H1 (cell line): ENCODE data around the gene GRP. TPM values are rescaled to one million over a fixed set of nuclear protein-coding genes. Genes with fewer than 3 reads are reported as not detected.

ENCODE experiments used
- CTCF ChIA-PET: fragments of 300-600 bp; sonication (Branson Sonifier 250); formaldehyde crosslinking; loops from one replicate; lab custom pipeline; 2021; ENCODE audit not compliant: partially characterized antibody; lab: Charles Lee
- POLR2A ChIA-PET: fragments of 300-600 bp; sonication (Branson Sonifier 250); formaldehyde crosslinking; loops from one replicate; lab custom pipeline; 2021; ENCODE audit warnings: inconsistent platforms; ENCODE audit not compliant: partially characterized antibody; lab: Charles Lee
- DNase-seq, 2 experiments: peaks; one replicate each; pipeline versions ENCODE4 v3.0.0 to v3.0.0-alpha.2; 2010 to 2022; ENCODE audit warnings: low spot score in 2 of 2, low read depth in 1 of 2, mixed read lengths in 1 of 2
- FAIRE-seq: peaks from 2 replicates; lab custom pipeline; 2011; peaks lifted over from hg19 to GRCh38; lab: Jason Lieb, UNC
- H2AFZ ChIP-seq: 2 replicates; pipeline ENCODE4 v1.8.1; 2012; ENCODE audit warnings: low read length, inconsistent platforms
- H2AK5ac ChIP-seq: 2 replicates; pipeline ENCODE4 v1.6.1; 2013; ENCODE audit warnings: low read depth, low read length
- H2BK120ac ChIP-seq: replicated peaks from 2 replicates; pipeline ENCODE3; 2013; ENCODE audit warnings: low read depth, low read length, inconsistent platforms
- H2BK12ac ChIP-seq: 2 replicates; pipeline ENCODE4 v1.6.1; 2013; ENCODE audit warnings: low read depth, low read length
- H2BK15ac ChIP-seq: 2 replicates; pipeline ENCODE4 v1.6.1; 2013; ENCODE audit warnings: low read length
- H2BK20ac ChIP-seq: 2 replicates; pipeline ENCODE4 v1.6.1; 2013; ENCODE audit warnings: low read length
- H2BK5ac ChIP-seq: 2 replicates; pipeline ENCODE4 v1.6.1; 2013; ENCODE audit warnings: low read depth, low read length
- H3K14ac ChIP-seq: 2 replicates; pipeline ENCODE4 v1.6.1; 2013; ENCODE audit warnings: inconsistent platforms; ENCODE audit not compliant: insufficient read length
- H3K18ac ChIP-seq: 2 replicates; pipeline ENCODE4 v1.6.1; 2013; ENCODE audit warnings: low read length; ENCODE audit errors: extremely low read depth
- H3K23ac ChIP-seq: 2 replicates; pipeline ENCODE4 v1.6.1; 2013; ENCODE audit warnings: inconsistent platforms; ENCODE audit not compliant: insufficient read length
- H3K23me2 ChIP-seq: 2 replicates; pipeline ENCODE4 v1.6.1; 2013; ENCODE audit warnings: low read depth, low read length
- H3K27ac ChIP-seq: 2 replicates; pipeline ENCODE4 v1.6.1; 2011; ENCODE audit warnings: low read depth, low read length, inconsistent platforms
- H3K27me3 ChIP-seq, 4 experiments: replicated peaks in 1 of 4; 1 replicate in 1 of 4; 2 replicates in 3 of 4; pipeline versions ENCODE4 v1.6.1 to v1.8.1; 2011 to 2013; ENCODE audit warnings: low read length in 3 of 4, mild to moderate bottlenecking in 3 of 4, inconsistent platforms in 2 of 4, mixed read lengths in 2 of 4, moderate library complexity in 1 of 4; ENCODE audit not compliant: control insufficient read depth in 3 of 4, insufficient read depth in 3 of 4; ENCODE audit errors: extremely low read depth in 1 of 4
- H3K36me3 ChIP-seq, 4 experiments: 2 replicates each; pipeline versions ENCODE4 v1.6.1 to v1.8.1; 2011 to 2013; ENCODE audit warnings: mild to moderate bottlenecking in 4 of 4, low read length in 3 of 4, moderate library complexity in 2 of 4, control low read depth in 1 of 4, inconsistent platforms in 1 of 4; ENCODE audit not compliant: insufficient read depth in 4 of 4, control insufficient read depth in 2 of 4
- H3K4ac ChIP-seq: replicated peaks from 2 replicates; pipeline ENCODE3; 2013; ENCODE audit warnings: low read length, low read depth, mixed read lengths, inconsistent platforms; ENCODE audit not compliant: insufficient read length
- H3K4me1 ChIP-seq, 4 experiments: replicated peaks in 1 of 4; 1 replicate in 1 of 4; 2 replicates in 3 of 4; pipeline versions ENCODE4 v1.6.1 to v1.8.1; 2011 to 2013; ENCODE audit warnings: low read length in 3 of 4, inconsistent platforms in 2 of 4, mixed read lengths in 1 of 4; ENCODE audit not compliant: insufficient read depth in 4 of 4, control insufficient read depth in 3 of 4
- H3K4me2 ChIP-seq, 2 experiments: 2 replicates each; pipeline versions ENCODE4 v1.6.1 to v1.8.1; 2011 to 2013; ENCODE audit warnings: low read depth in 2 of 2, low read length in 2 of 2, control low read depth in 1 of 2, inconsistent platforms in 1 of 2, mild to moderate bottlenecking in 1 of 2; ENCODE audit not compliant: insufficient read depth in 1 of 2
- H3K4me3 ChIP-seq, 4 experiments: fragments of 200-600, 300-600 bp in 1 of 4; sonication (generic), shearing (Covaris generic), sonication (Bioruptor Twin) in 1 of 4; 2 replicates each; pipeline versions ENCODE4 v1.5.1 to v1.8.1; 2011 to 2016; ENCODE audit warnings: low read length in 4 of 4, low read depth in 3 of 4, control low read depth in 2 of 4, inconsistent platforms in 2 of 4, mild to moderate bottlenecking in 2 of 4, mixed read lengths in 1 of 4, moderate library complexity in 1 of 4; ENCODE audit not compliant: insufficient read depth in 2 of 4; ENCODE audit errors: extremely low read depth in 1 of 4
- H3K56ac ChIP-seq: replicated peaks from 2 replicates; pipeline ENCODE3; 2013; ENCODE audit warnings: low read depth, mild to moderate bottlenecking, mixed read lengths, low read length, inconsistent platforms; ENCODE audit not compliant: insufficient read length
- H3K79me1 ChIP-seq: 2 replicates; pipeline ENCODE4 v1.6.1; 2013; ENCODE audit warnings: low read depth, low read length, control low read depth
- H3K79me2 ChIP-seq, 2 experiments: 2 replicates each; pipeline versions ENCODE4 v1.6.1 to v1.8.1; 2012 to 2013; ENCODE audit warnings: low read length in 2 of 2, mild to moderate bottlenecking in 2 of 2, inconsistent platforms in 1 of 2; ENCODE audit not compliant: insufficient read depth in 2 of 2, control insufficient read depth in 1 of 2
- H3K9ac ChIP-seq, 4 experiments: replicated peaks in 1 of 4; 1 replicate in 1 of 4; 2 replicates in 3 of 4; pipeline versions ENCODE4 v1.6.1 to v1.8.1; 2011 to 2013; ENCODE audit warnings: low read depth in 3 of 4, low read length in 3 of 4, control low read depth in 2 of 4, mild to moderate bottlenecking in 2 of 4, moderate library complexity in 2 of 4, inconsistent platforms in 1 of 4; ENCODE audit errors: extremely low read depth in 1 of 4
- H3K9me3 ChIP-seq, 2 experiments: 2 replicates each; pipeline versions ENCODE4 v1.6.1 to v1.8.1; 2012 to 2013; ENCODE audit warnings: mild to moderate bottlenecking in 2 of 2, moderate library complexity in 2 of 2, control low read depth in 1 of 2, inconsistent platforms in 1 of 2, low read depth in 1 of 2, low read length in 1 of 2, mixed read lengths in 1 of 2; ENCODE audit not compliant: insufficient read depth in 2 of 2
- H4K20me1 ChIP-seq, 2 experiments: replicated peaks in 1 of 2; 2 replicates each; pipeline versions ENCODE3 to v1.8.1; 2011 to 2013; ENCODE audit warnings: inconsistent platforms in 2 of 2, low read length in 2 of 2, mild to moderate bottlenecking in 1 of 2; ENCODE audit not compliant: insufficient read depth in 2 of 2, control insufficient read depth in 1 of 2
- H4K5ac ChIP-seq: 2 replicates; pipeline ENCODE4 v1.6.1; 2013; ENCODE audit warnings: low read length, low read depth, mixed read lengths, inconsistent platforms; ENCODE audit not compliant: insufficient read length
- H4K8ac ChIP-seq: 2 replicates; pipeline ENCODE4 v1.8.0; 2013; ENCODE audit warnings: mild to moderate bottlenecking, moderate library complexity, low read length, inconsistent platforms; ENCODE audit not compliant: insufficient read depth; ENCODE audit errors: extremely low read depth
- H4K91ac ChIP-seq: replicated peaks from 2 replicates; pipeline ENCODE3; 2013; ENCODE audit warnings: low read length, mixed read lengths, inconsistent platforms; ENCODE audit not compliant: insufficient read length
- ASH2L ChIP-seq: fragments of 200-600, 300-600 bp; sonication (generic); IDR thresholded peaks from one replicate; pipeline ENCODE4 v1.7.1; 2017; ENCODE audit warnings: low read length
- CHD2 ChIP-seq: IDR thresholded peaks from 2 replicates; pipeline ENCODE4 v1.6.1; 2012; ENCODE audit warnings: low read length, improper control_type of control experiment
- CTBP2 ChIP-seq: IDR thresholded peaks from 2 replicates; pipeline ENCODE4 v1.7.0; 2011; ENCODE audit warnings: borderline replicate concordance, mild to moderate bottlenecking, moderate library complexity, mixed read lengths, low read length; ENCODE audit not compliant: insufficient read depth, insufficient read length
- KDM4A ChIP-seq: IDR thresholded peaks from one replicate; pipeline ENCODE4 v1.7.1; 2012; ENCODE audit warnings: low read depth, mild to moderate bottlenecking, moderate library complexity, low read length, inconsistent platforms; ENCODE audit not compliant: severe bottlenecking
- MAX ChIP-seq: IDR thresholded peaks from 2 replicates; pipeline ENCODE4 v1.6.1; 2012; ENCODE audit warnings: inconsistent platforms
- RNF2 ChIP-seq: fragments of 200-900, 300-1000 bp; sonication (generic); IDR thresholded peaks from 2 replicates; pipeline ENCODE4 v1.7.1; 2016; ENCODE audit warnings: borderline replicate concordance, low read depth, mild to moderate bottlenecking, antibody characterized with exemption, low read length; ENCODE audit not compliant: poor library complexity, severe bottlenecking; ENCODE audit errors: missing control alignments
- SP2 ChIP-seq: IDR thresholded peaks from 2 replicates; pipeline ENCODE4 v1.6.1; 2012; ENCODE audit warnings: mild to moderate bottlenecking, low read length, inconsistent platforms
- SUZ12 ChIP-seq: fragments of 200-600 bp; sonication (generic); IDR thresholded peaks from 2 replicates; pipeline ENCODE4 v1.6.1; 2012; ENCODE audit warnings: mild to moderate bottlenecking, inconsistent platforms, low read length, moderate library complexity, mixed read lengths
- YY1 ChIP-seq: IDR thresholded peaks from 2 replicates; pipeline ENCODE4 v1.6.1; 2011; ENCODE audit warnings: low read depth, mild to moderate bottlenecking, low read length
- ZNF274 ChIP-seq: IDR thresholded peaks from 2 replicates; pipeline ENCODE4 v1.7.0; 2012; ENCODE audit warnings: low read length, borderline replicate concordance; ENCODE audit errors: extremely low read depth
- WGBS, 2 experiments: shearing (Covaris generic) in 1 of 2; methylation state at CpG; one replicate each; pipeline versions ENCODE4 v1.1.6 to v1.1.7; 2013 to 2015; ENCODE audit warnings: low lambda C conversion rate in 2 of 2, mixed read lengths in 2 of 2, inconsistent platforms in 1 of 2, low coverage in 1 of 2, missing lambda C conversion rate in 1 of 2; ENCODE audit not compliant: insufficient replicate concordance in 2 of 2, insufficient coverage in 1 of 2, insufficient read length in 1 of 2; ENCODE audit errors: extremely low coverage in 1 of 2, missing lambda C conversion rate in 1 of 2; 5-methylcytosine and 5-hydroxymethylcytosine counted together
- polyA plus RNA-seq, 7 experiments: library from polyadenylated mRNA; depleted of rRNA in 3 of 7; stranded (reverse) in 5 of 7; unstranded in 2 of 7; fragments of >200 nt in 5 of 7; fragments of 200-250 nt in 2 of 7; gene quantifications; 1 replicate in 5 of 7; 2 replicates in 1 of 7; 4 replicates in 1 of 7; pipeline versions ENCODE4 v1.2.1 to v1.2.3, GENCODE V29; 2011 to 2013; ENCODE audit warnings: missing spikeins in 2 of 7, mixed read lengths in 2 of 7
- total RNA-seq: library from RNA; stranded (reverse); fragmentation: NEBNext Ultra II Directional; extraction: Animal tissue kit (Norgen Biotek cat#: 25700); gene quantifications from 2 replicates; pipeline ENCODE4 v1.2.1, GENCODE V29; 2021

The GRP gene
- total and polyA plus RNA-seq, 2 of the 8 experiments (the other 6 are each of a cell fraction or from before 2014, with no cell fraction given): not detected

- peaks cover 0 to 44% (median 24%) of the 10 kb centered on the region in 4 experiments; a peak in 6 of 7 replicates for H3K4me1 ChIP-seq
- no peak overlapping the region for H2BK20ac ChIP-seq
- no peaks in the 10 kb centered on the region for H3K9me3 ChIP-seq
- ChIA-PET POLR2A (interaction anchor here (1.0 to 1.6 kb wide), 2 partner anchors 16 to 48 kb away, joined by 3 read pairs; partner anchors contain the start of gene GRP), CTCF (interaction anchor here (0.7 to 15.5 kb wide), 16 partner anchors 9 to 161 kb away, joined by 3 to 129 read pairs (median 6); partner anchors contain the start of genes CPLX4 and GRP)
- H2AK5ac ChIP-seq: no peak overlapping the region
- FAIRE-seq: no peak
- peaks cover 88 to 98% (median 93%) of the 10 kb centered on the region in 4 experiments for H3K27me3 ChIP-seq
- H3K23me2 ChIP-seq: peaks cover 21% of the 10 kb centered on the region; the same call in 1 of the 2 replicates
- no peaks in the 10 kb centered on the region for H3K79me1 ChIP-seq
- H3K23ac ChIP-seq: no peak overlapping the region
- peak overlapping the region; percentile 83 for H3K18ac ChIP-seq
- H3K14ac ChIP-seq: no peak overlapping the region
- H3K79me2 ChIP-seq: no peaks in the 10 kb centered on the region
- H3K56ac ChIP-seq: no peak overlapping the region
- no peak overlapping the region for H3K4ac ChIP-seq
- peak overlapping the region; percentile 50; the same call in 1 of the 2 replicates for H2BK12ac ChIP-seq
- no peaks in the 10 kb centered on the region; a peak in 1 of 8 replicates for H3K36me3 ChIP-seq
- H4K5ac ChIP-seq: no peak overlapping the region
- no peak overlapping the region for H2BK120ac ChIP-seq
- no peak overlapping the region; the same call in 1 of the 2 replicates for H4K8ac ChIP-seq
- DNase-seq: peak in 1 of 2 experiments; percentile 89
- peak overlapping the region; percentile 51 to 67 (median 61) for H3K4me3 ChIP-seq
- peak overlapping the region; percentile 68 for H2AFZ ChIP-seq
- H4K20me1 ChIP-seq: peaks cover 15 to 24% of the 10 kb centered on the region in 2 experiments
- H3K4me2 ChIP-seq: peak overlapping the region; percentile 82 to 83
- no peak overlapping the region for H2BK15ac ChIP-seq
- H3K9ac ChIP-seq: no peak overlapping the region
- 2% methylated on average over 48 of the region's 90 CpGs; no CpG with 5 or more reads in 1 of the 2 experiments for WGBS, 2 experiments
- no peak overlapping the region for H3K27ac ChIP-seq
- H2BK5ac ChIP-seq: no peak overlapping the region
- no peak overlapping the region for H4K91ac ChIP-seq
- TF ChIP-seq KDM4A (peak; percentile 30), SUZ12 (peak; percentile 85), ASH2L (no peak), SP2 (no peak), CTBP2 (peak; percentile 99), RNF2 (peak; percentile 70), YY1 (peak; percentile 5; the same call in 1 of the 2 replicates), MAX (peak; percentile 33; the same call in 1 of the 2 replicates), CHD2 (no peak), ZNF274 (no peak)
Measured at GRCh38 chr18:59268721-59269562, 49.0 kb downstream of the GRP start.
